KBM-7 (cell line): Measurements from ENCODE around the gene PPP1R16B.

ENCODE experiments used
- DNase-seq: peaks from one replicate; pipeline ENCODE4 v3.0.0-alpha.2; 2015
- in situ Hi-C: fragments of 300-500 bp; cut with MboI; formaldehyde crosslinking; loops from 2 replicates; pipeline ENCODE4 v1.14.3; 2020; ENCODE audit warnings: low sequenced_read_pairs, low pct_unique_long_range_greater_than_20kb, mixed read lengths

PPP1R16B gene

GRCh38 chr20:38815446-38815845, 9.9 kb downstream of the PPP1R16B start:
- DNase-seq, result no peak
- in situ Hi-C loops, result no loop called here

GRCh38 chr20:38818113-38819065, 12.9 kb downstream of the PPP1R16B start:
- in situ Hi-C loops, result no loop called here
- DNase-seq, result no peak

GRCh38 chr20:38825571-38825900, 20.0 kb downstream of the PPP1R16B start:
- DNase-seq, result no peak
- in situ Hi-C loops, result no loop called here

GRCh38 chr20:38825901-38826625, 20.6 kb downstream of the PPP1R16B start:
- DNase-seq, result peak; percentile 64
- in situ Hi-C loops, result no loop called here

- in situ Hi-C loops, result no loop called here
- DNase-seq, result no peak
These were observed 22.3 kb downstream of the PPP1R16B start for GRCh38 chr20:38827770-38828281.

- in situ Hi-C loops, result no loop called here
- no peak for DNase-seq
These were observed 23.2 kb downstream of the PPP1R16B start for GRCh38 chr20:38828514-38829295.

- in situ Hi-C loops, result no loop called here
- DNase-seq, result no peak
These were observed 23.9 kb downstream of the PPP1R16B start for GRCh38 chr20:38829296-38829875.

GRCh38 chr20:38830356-38830755, 24.9 kb downstream of the PPP1R16B start:
- in situ Hi-C loops, result no loop called here

GRCh38 chr20:38831049-38831691, 25.7 kb downstream of the PPP1R16B start:
- in situ Hi-C loops, result no loop called here
- DNase-seq, result no peak

More at GRCh38 chr20:38830356-38830755, 24.9 kb downstream of the PPP1R16B start:
- no peak for DNase-seq

- DNase-seq, result no peak
- in situ Hi-C loops, result no loop called here
These were observed 26.6 kb downstream of the PPP1R16B start for GRCh38 chr20:38831995-38832620.

- DNase-seq, result no peak
- in situ Hi-C loops, result no loop called here
These were observed 27.8 kb downstream of the PPP1R16B start for GRCh38 chr20:38833154-38833856.

- in situ Hi-C loops, result no loop called here
- DNase-seq, result no peak
These were observed 28.3 kb downstream of the PPP1R16B start for GRCh38 chr20:38833857-38834164.

GRCh38 chr20:38834868-38835267, 29.4 kb downstream of the PPP1R16B start:
- DNase-seq, result no peak
- in situ Hi-C loops, result no loop called here

GRCh38 chr20:38835792-38836191, 30.3 kb downstream of the PPP1R16B start:
- in situ Hi-C loops, result no loop called here

GRCh38 chr20:38836991-38837390, 31.5 kb downstream of the PPP1R16B start:
- DNase-seq, result no peak
- in situ Hi-C loops, result no loop called here

More at GRCh38 chr20:38835792-38836191, 30.3 kb downstream of the PPP1R16B start:
- no peak for DNase-seq

- in situ Hi-C loops, result no loop called here
- DNase-seq, result no peak
These were observed 32.8 kb downstream of the PPP1R16B start for GRCh38 chr20:38838326-38838725.

GRCh38 chr20:38839563-38839962, 34.1 kb downstream of the PPP1R16B start:
- in situ Hi-C loops, result no loop called here

More at GRCh38 chr20:38839563-38839962, 34.1 kb downstream of the PPP1R16B start:
- DNase-seq, result no peak
